Measurements from ENCODE around the gene CCR3.

- TF ChIP-seq POLR2A (IDR thresholded peaks at IDR 0.05) (no peak), CTCF (IDR thresholded peaks at IDR 0.05) (no peak)
Measured at GRCh38 chr3:46200211-46200610, 42.0 kb upstream of the CCR3 start.
